HG02642 (cell line): ENCODE results near the gene MED23.
A peak's percentile ranks its signal among the peaks of the same experiment; 100 is the strongest.

ENCODE experiments used
- ATAC-seq: cut with Tn5 transposase; IDR thresholded peaks from one replicate; pipeline ENCODE4 v1.9.1; 2021; ENCODE audit warnings: mild to moderate bottlenecking; ENCODE audit not compliant: unreplicated experiment, poor library complexity

MED23 gene

DNA sequence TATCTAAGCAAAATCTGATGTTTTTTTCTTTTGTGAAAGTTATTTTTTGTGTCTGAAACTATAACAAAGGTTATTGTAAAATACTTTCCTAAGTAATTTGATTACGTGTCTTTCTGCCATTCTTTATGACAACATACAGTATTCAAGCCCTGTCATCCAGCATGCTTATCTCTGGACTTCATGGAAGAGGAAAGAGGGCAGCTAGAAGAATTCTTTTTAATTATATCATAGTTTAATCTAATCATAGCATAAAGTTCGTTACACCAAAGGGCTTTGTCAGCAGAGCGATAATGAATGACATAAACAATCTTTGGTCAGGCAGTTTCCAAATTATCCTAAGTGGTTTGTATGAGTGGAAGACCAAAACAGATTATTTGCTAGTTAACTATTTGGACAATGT is 12.5 kb upstream of the MED23 start:
- ATAC-seq = no peak

- ATAC-seq = peak; percentile 55
Measured at GRCh38 chr6:131640100-131640499, 12.1 kb upstream of the MED23 start.

- no peak for ATAC-seq
Measured at GRCh38 chr6:131638013-131638412, 10.0 kb upstream of the MED23 start.

GRCh38 chr6:131636880-131637792 is 9.1 kb upstream of the MED23 start, which contains the start of gene ENPP3:
Gene ENPP3 (plus strand): TSS chr6:131637302. CDS start chr6:131637385, 83 bp downstream.
- ATAC-seq = no peak

GRCh38 chr6:131635384-131636340 is 7.6 kb upstream of the MED23 start:
- ATAC-seq = peak; percentile 92

DNA sequence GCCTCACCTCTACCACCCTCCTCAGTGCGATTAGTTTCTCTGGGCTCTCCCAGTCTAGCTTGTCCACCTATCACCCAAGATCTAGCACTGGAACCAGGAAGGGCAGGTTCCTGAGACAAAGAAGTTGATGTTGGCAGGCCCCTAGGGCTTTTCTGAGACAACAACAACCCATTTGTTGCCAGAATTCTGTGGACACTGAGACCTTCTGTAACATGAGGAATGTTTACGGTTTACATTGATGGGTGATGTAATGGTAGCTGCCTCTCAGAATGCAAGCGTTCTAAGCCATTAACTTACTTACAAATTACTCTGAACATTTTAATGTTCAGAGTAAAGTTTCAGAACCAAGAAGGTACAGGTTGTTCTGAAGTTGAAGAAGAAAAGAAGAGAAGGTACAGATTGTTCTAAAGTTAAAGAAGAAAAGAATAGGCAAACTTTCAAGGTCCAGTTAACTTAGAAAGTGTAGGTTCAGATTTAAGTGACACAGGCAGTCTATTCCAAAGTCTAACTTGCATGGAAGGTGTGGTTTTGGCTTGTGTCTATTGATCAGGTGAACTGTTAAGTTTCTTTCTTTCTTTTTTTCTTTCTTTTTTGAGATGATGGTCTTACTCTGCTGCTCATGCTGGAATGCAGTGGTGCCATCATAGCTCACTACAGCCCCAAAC is 3.7 kb upstream of the MED23 start:
- ATAC-seq = no peak

- ATAC-seq = no peak
Measured at GRCh38 chr6:131629651-131630050, 1.6 kb upstream of the MED23 start.

- ATAC-seq = no peak
Measured at GRCh38 chr6:131628726-131629125, 684 bp upstream of the MED23 start.

GRCh38 chr6:131615275-131615674 is 12.8 kb downstream of the MED23 start:
- ATAC-seq = no peak

- ATAC-seq = no peak
Measured at GRCh38 chr6:131613296-131613925, 14.6 kb downstream of the MED23 start.

- ATAC-seq = no peak
Measured at GRCh38 chr6:131602781-131603312, 25.2 kb downstream of the MED23 start.

DNA sequence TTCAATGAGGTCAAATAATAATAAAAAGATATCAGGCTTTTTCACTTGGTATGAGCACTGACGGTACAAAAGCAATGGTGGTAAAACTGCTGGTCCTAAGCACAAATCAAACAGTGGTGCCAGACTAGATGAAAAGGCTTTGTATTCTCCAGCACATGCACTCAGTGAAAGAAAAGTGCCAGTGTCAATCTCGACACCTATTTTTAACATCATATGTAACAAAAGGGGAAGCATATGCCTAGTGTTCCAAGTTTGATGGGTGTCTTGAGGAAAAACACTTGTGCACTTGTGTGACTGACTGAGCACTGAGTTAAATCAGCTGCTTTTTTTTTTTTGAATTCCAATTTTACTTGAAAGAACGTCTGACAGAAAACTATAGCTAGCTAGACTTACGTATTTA is 27.3 kb downstream of the MED23 start:
- no peak for ATAC-seq

GRCh38 chr6:131597446-131597845 is 30.6 kb downstream of the MED23 start:
- ATAC-seq = no peak

GRCh38 chr6:131594074-131594473 is 34.0 kb downstream of the MED23 start:
- ATAC-seq = no peak

GRCh38 chr6:131592935-131593334 is 35.1 kb downstream of the MED23 start:
- ATAC-seq = no peak

DNA sequence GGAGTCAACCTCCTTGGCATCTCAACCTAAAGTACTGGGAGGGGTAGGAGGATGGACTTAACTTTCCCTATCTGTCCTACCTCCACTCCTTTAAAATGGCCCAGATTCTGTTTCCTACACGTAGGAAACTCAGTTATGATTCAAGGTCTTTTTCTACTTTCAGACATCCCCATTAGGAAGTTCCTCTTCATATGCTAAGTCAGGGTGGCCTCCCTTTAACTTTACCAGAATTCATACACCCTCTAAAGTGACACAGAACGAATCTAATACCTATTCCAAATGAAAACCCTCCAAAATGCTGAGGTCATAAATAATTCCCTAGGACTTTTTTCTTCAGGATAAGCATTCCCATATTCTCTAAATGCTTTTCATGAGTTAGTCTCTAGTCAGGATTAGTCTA is 39.4 kb downstream of the MED23 start:
- no peak for ATAC-seq

DNA sequence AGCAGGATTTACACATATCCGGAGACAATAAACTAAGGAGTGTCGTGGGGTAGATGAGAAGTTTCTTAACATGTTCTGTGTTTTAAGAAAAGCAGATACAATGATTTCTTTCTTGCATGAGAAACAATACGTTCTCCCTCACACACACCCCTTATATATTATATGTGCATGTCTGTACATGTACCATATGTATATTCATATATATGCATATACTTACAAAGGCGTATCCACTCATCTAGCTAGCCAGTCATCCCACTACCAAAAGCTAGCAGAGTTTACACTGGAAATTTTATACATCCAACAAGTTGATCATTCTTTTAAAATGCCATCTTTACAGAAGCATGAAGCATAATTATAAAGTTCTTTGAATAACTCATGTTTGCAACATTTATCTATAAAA is 40.1 kb downstream of the MED23 start:
- ATAC-seq = no peak

DNA sequence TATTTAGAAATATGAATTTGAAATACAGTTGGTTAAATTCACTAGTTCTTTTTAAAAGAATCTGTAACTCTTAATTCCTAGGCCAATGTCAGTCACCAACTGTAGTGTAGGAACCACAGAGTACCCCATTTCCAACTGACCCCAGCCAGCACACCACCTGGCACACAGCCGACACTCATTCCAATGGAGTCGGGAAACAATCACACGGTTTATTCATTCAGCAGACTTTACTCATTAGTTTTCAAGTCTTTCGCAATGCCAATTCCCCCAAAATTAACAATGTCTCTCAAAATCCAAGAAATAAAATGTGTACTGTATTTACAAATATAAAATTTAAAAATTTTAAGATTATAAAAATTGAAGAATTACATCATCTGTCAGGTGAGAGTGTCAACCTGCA is 41.5 kb downstream of the MED23 start:
- ATAC-seq = no peak

DNA sequence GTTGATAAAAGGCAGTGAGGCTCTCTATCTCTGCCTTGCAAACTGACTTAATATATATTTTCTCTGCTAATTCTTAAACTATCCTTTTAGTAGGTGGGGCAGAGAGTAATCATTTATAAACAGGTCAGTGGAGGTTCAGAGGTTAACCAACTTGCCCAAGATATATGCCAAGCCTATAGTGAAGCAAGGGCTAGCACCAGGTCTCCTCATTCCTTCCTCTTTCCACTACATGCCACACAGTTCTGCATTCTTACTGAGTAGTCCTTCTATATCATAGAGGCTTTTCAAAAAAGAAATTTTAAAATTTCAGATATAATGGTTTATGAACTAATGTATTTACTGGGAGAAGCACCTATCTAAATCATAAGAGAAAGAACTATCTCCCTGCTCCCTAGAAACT is 46.5 kb downstream of the MED23 start:
- ATAC-seq = no peak
